Measurements from ENCODE around the gene ITGAL.
A peak's percentile ranks its signal among the peaks of the same experiment; 100 is the strongest.

DNA sequence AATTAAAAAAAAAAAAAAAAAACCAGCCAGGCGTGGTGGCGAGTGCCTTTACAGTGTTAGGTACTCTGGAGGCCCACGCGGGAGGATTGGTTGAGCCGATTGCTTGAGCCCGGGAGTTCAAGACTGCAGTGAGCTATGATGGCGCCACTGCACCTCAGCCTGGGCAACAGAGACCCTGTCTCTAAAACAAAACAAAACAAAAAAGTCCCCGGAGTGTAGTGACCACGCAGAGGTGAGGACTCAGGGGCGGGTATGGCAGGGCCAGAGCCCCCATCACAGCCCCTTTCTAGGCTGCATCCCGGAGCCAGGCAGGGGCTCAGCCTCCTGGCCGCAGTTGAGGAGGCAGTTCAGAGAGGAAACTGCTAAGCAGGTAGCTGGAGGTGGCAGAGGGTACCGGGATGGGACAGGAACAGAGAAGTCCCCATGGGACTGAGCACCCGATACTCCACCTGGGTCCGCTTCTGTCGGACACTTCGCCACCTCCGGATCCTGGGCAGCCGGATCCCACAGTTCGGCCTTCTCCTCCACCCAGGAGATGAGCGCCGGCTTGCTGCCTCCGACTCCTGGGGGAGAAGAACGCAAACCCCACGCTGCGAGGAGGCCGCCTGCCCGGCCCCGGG, 61.3 kb downstream of the ITGAL start:
- TF ChIP-seq, protein P1, sequence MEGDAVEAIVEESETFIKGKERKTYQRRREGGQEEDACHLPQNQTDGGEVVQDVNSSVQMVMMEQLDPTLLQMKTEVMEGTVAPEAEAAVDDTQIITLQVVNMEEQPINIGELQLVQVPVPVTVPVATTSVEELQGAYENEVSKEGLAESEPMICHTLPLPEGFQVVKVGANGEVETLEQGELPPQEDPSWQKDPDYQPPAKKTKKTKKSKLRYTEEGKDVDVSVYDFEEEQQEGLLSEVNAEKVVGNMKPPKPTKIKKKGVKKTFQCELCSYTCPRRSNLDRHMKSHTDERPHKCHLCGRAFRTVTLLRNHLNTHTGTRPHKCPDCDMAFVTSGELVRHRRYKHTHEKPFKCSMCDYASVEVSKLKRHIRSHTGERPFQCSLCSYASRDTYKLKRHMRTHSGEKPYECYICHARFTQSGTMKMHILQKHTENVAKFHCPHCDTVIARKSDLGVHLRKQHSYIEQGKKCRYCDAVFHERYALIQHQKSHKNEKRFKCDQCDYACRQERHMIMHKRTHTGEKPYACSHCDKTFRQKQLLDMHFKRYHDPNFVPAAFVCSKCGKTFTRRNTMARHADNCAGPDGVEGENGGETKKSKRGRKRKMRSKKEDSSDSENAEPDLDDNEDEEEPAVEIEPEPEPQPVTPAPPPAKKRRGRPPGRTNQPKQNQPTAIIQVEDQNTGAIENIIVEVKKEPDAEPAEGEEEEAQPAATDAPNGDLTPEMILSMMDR (conservative IDR thresholded peaks at IDR 0.05; ENCODE audit: low read length), result peak; percentile 44; the same call in 1 of the 2 replicates
- no peak for TF ChIP-seq EZH2phosphoT487 (IDR thresholded peaks at IDR 0.05; ENCODE audit: borderline replicate concordance, low read depth, low read length)

Data from OCI-LY7 (cell line).